Transverse colon (tissue), 4 donors: ENCODE results near the gene ADD1. TPM values are rescaled to one million over a fixed set of nuclear protein-coding genes. Genes with fewer than 3 reads are reported as not detected.

ENCODE experiments used
- DNase-seq: peaks from one replicate; pipeline ENCODE4 v3.0.0-alpha.2; 2019
- H3K27ac ChIP-seq, 4 donors: fragments of 200-600 bp; sonication (generic); 2 replicates each; pipeline ENCODE4 v1.5.1; 2016 to 2018; ENCODE audit warnings: inconsistent platforms in 4 of 4
- H3K27me3 ChIP-seq: fragments of 200-600 bp; sonication (generic); 2 replicates; pipeline ENCODE4 v1.5.1; 2017; ENCODE audit warnings: inconsistent platforms
- H3K36me3 ChIP-seq, 4 donors: fragments of 200-600 bp; sonication (generic); 2 replicates each; pipeline ENCODE4 v1.5.1; 2017 to 2019; ENCODE audit warnings: inconsistent platforms in 4 of 4
- H3K4me1 ChIP-seq, 4 donors: fragments of 200-600 bp; sonication (generic); 2 replicates each; pipeline ENCODE4 v1.5.1; 2017 to 2020; ENCODE audit warnings: inconsistent platforms in 4 of 4
- H3K4me3 ChIP-seq, 4 donors: fragments of 200-600 bp; sonication (generic); 1 replicate in 1 of 4; 2 replicates in 3 of 4; pipeline versions ENCODE4 v1.5.1 to v1.6.1; 2017 to 2019; ENCODE audit warnings: inconsistent platforms in 4 of 4
- H3K9me3 ChIP-seq, 2 donors: fragments of 200-600 bp; sonication (generic); 2 replicates each; pipeline ENCODE4 v1.5.1; 2017 to 2019; ENCODE audit warnings: inconsistent platforms in 2 of 2
- EP300 ChIP-seq: sonication (generic); formaldehyde crosslinking; IDR thresholded peaks from one replicate; pipeline ENCODE4 v1.6.1; 2017; ENCODE audit warnings: antibody characterized with exemption, low read depth
- POLR2A ChIP-seq: fragments of 450-650 bp; IDR thresholded peaks from one replicate; pipeline ENCODE4 v1.6.1; 2016; ENCODE audit warnings: antibody characterized with exemption, mild to moderate bottlenecking, moderate library complexity
- POLR2AphosphoS5 ChIP-seq, 3 donors: sonication (generic); formaldehyde crosslinking; IDR thresholded peaks; one replicate each; pipeline ENCODE4 v1.6.1; 2016; ENCODE audit warnings: antibody characterized with exemption in 3 of 3
- WGBS, 2 donors: methylation state at CpG; one replicate each; pipeline ENCODE4 v1.1.5; 2018; ENCODE audit warnings: low coverage in 1 of 2; 5-methylcytosine and 5-hydroxymethylcytosine counted together
- in situ Hi-C, 4 donors: fragments of 200-750 bp; cut with MboI; loops; one replicate each; pipeline versions ENCODE4 v1.15.0 to v1.15.1; 2017; ENCODE audit warnings: low sequenced_read_pairs in 3 of 4, low pct_ligation_motif_present in 1 of 4, low pct_unique_long_range_greater_than_20kb in 1 of 4
- intact Hi-C: fragments of 100-400 bp; cut with DNase I; formaldehyde crosslinking; loops from one replicate; pipeline ENCODE4 v1.15.1; 2023; ENCODE audit warnings: low total_unique reads
- total RNA-seq, 4 donors: library from RNA; depleted of rRNA; stranded (reverse); fragments of >200 nt; gene quantifications; one replicate each; pipeline ENCODE4 v1.1.0, GENCODE V29; 2016
- TF ChIP-seq, protein P1 (sequence below), 5 experiments: fragments of 200-600 bp in 3 of 5; fragments of 450-650 bp in 2 of 5; sonication (generic) in 3 of 5; IDR thresholded peaks; 1 replicate in 2 of 5; 2 replicates in 3 of 5; pipeline ENCODE4 v1.5.1; 2016 to 2017; ENCODE audit warnings: antibody characterized with exemption in 5 of 5, inconsistent platforms in 3 of 5, mild to moderate bottlenecking in 2 of 5, moderate library complexity in 1 of 5

The ADD1 gene
- total RNA-seq, 4 donors from 2014 or later = 218 to 392 (median 299) TPM

DNA sequence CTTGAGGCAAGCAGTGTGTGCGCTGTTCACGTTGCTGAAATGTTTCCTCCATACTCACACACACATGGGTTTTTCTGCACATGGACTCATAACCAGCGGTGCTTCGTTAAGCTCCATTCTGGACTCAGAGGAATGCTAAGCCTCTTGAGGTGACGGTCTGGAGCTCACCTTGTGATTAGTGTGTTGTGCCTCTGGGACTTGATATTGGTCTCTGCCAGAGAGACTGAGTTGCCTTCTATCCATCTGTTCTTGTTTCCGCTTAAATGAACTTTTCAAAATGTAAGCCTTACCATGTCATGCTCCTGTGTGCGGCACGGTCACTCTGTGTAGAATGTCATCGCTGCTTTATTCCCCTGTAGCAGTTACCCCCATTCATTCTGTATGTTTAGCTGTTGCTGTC lies 42.5 kb downstream of the ADD1 start:
- intact Hi-C loops = no loop called here
- Histone ChIP-seq H3K4me3 (no peak overlapping the region), H3K27ac (no peak overlapping the region), H3K9me3 (no peaks in the 10 kb centered on the region), H3K27me3 (no peaks in the 10 kb centered on the region), H3K36me3 (peaks cover 0 to 37% (median 17%) of the 10 kb centered on the region in 4 donors), H3K4me1 (peaks cover 0 to 6% (median 3%) of the 10 kb centered on the region in 4 donors)
- WGBS, 2 donors = 87 to 95% methylated on average over 4 to 9 of the region's 9 CpGs
- in situ Hi-C loops = no loop called here
- no peak for TF ChIP-seq POLR2A
- TF ChIP-seq, protein P1, sequence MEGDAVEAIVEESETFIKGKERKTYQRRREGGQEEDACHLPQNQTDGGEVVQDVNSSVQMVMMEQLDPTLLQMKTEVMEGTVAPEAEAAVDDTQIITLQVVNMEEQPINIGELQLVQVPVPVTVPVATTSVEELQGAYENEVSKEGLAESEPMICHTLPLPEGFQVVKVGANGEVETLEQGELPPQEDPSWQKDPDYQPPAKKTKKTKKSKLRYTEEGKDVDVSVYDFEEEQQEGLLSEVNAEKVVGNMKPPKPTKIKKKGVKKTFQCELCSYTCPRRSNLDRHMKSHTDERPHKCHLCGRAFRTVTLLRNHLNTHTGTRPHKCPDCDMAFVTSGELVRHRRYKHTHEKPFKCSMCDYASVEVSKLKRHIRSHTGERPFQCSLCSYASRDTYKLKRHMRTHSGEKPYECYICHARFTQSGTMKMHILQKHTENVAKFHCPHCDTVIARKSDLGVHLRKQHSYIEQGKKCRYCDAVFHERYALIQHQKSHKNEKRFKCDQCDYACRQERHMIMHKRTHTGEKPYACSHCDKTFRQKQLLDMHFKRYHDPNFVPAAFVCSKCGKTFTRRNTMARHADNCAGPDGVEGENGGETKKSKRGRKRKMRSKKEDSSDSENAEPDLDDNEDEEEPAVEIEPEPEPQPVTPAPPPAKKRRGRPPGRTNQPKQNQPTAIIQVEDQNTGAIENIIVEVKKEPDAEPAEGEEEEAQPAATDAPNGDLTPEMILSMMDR (IDR thresholded peaks at IDR 0.05) = no peak
- no peak for TF ChIP-seq EP300
- TF ChIP-seq POLR2AphosphoS5 (IDR thresholded peaks at IDR 0.05) = no peak
- no peak for DNase-seq

DNA sequence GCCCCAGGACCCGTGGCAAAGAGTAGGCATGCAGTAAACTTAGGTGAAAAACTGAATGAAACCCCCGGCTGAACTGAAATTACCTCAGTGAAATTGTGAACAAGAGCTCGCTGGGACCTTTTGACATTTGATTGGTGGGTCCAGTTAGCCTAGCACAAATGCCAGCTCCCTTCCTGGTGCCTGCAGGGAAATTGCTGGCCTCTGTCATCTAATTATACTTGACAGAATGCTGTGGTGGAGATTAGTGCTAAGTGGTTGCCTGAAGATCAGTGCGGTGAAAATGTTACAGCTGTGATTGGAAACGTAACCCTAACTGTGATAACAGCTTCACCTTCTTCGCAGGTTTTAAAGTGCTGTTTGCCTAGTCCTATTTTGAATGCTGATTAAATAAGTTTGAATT lies 43.0 kb downstream of the ADD1 start:
- H3K36me3 ChIP-seq = peaks cover 0 to 37% (median 15%) of the 10 kb centered on the region in 4 donors
- intact Hi-C loops = no loop called here
- in situ Hi-C loops = no loop called here
- no peak overlapping the region for H3K27ac ChIP-seq
- peaks cover 0 to 11% (median 7%) of the 10 kb centered on the region in 4 donors for H3K4me1 ChIP-seq
- H3K4me3 ChIP-seq = no peak overlapping the region
- 66% methylated on average over 5 to 6 of the region's 6 CpGs for WGBS, 2 donors
- no peaks in the 10 kb centered on the region for H3K9me3 ChIP-seq
- no peaks in the 10 kb centered on the region for H3K27me3 ChIP-seq
- DNase-seq = no peak
- TF ChIP-seq, protein P1 (IDR thresholded peaks at IDR 0.05) = no peak
- no peak for TF ChIP-seq POLR2A
- TF ChIP-seq POLR2AphosphoS5 (IDR thresholded peaks at IDR 0.05) = no peak
- no peak for TF ChIP-seq EP300

GRCh38 chr4:2887343-2887742 lies 43.7 kb downstream of the ADD1 start:
- Histone ChIP-seq H3K4me3 (no peak overlapping the region), H3K9me3 (no peaks in the 10 kb centered on the region), H3K27ac (no peak overlapping the region), H3K27me3 (no peaks in the 10 kb centered on the region), H3K36me3 (peaks cover 0 to 37% (median 14%) of the 10 kb centered on the region in 4 donors), H3K4me1 (peaks cover 0 to 12% (median 8%) of the 10 kb centered on the region in 4 donors)
- intact Hi-C loops = no loop called here
- TF ChIP-seq POLR2AphosphoS5 (IDR thresholded peaks at IDR 0.05) (no peak), POLR2A (no peak), EP300 (no peak)
- TF ChIP-seq, protein P1 (IDR thresholded peaks at IDR 0.05) = no peak
- no peak for DNase-seq
- 92% methylated on average over 3 of the region's 3 CpGs; no CpG with 5 or more reads in 1 of the 2 donors for WGBS, 2 donors
- in situ Hi-C loops = no loop called here

DNA sequence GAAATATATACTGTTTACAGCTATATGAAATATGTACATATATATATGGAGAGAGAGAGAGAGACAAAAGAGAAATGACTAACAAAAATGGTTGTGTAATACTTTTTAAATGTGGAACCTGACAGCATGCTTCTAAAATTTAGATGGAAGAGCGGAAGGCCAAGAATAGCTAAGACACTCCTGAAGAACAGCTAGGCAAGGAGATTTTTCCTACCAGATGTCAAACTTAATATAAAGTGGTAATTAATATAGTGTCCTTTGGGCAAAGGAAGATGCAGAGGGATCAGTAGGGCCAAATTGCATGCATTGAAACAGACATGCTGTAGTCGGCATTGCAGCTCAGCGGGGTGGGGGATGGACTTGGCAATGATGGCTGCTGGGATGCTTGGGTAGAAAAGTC lies 45.2 kb downstream of the ADD1 start:
- H3K27me3 ChIP-seq = no peaks in the 10 kb centered on the region
- TF ChIP-seq POLR2A = no peak
- TF ChIP-seq, protein P1 (IDR thresholded peaks at IDR 0.05) = no peak
- no peak for TF ChIP-seq EP300
- TF ChIP-seq POLR2AphosphoS5 (IDR thresholded peaks at IDR 0.05) = no peak
- intact Hi-C loops = no loop called here
- peaks cover 0 to 27% (median 13%) of the 10 kb centered on the region in 4 donors for H3K36me3 ChIP-seq
- no peak for DNase-seq
- H3K4me3 ChIP-seq = no peak overlapping the region
- H3K9me3 ChIP-seq = no peaks in the 10 kb centered on the region
- in situ Hi-C loops = no loop called here
- WGBS, 2 donors = 94 to 100% methylated on average over 3 of the region's 3 CpGs
- no peak overlapping the region for H3K27ac ChIP-seq
- H3K4me1 ChIP-seq = peaks cover 0 to 20% (median 12%) of the 10 kb centered on the region in 4 donors
